K562 (cell line): ENCODE results near the gene ATP6V1G2. TPM values are rescaled to one million over a fixed set of nuclear protein-coding genes. Genes with fewer than 3 reads are reported as not detected.

Experiments
- BRCA1 ChIP-seq, 2 experiments: fragments of 450-650 bp in 1 of 2; sonication (generic) in 1 of 2; formaldehyde crosslinking in 1 of 2; IDR thresholded peaks; 2 replicates each; pipeline versions ENCODE4 v1.5.0 to v1.6.1; 2017 to 2020; ENCODE audit warnings: mild to moderate bottlenecking in 1 of 2, missing genetic modification reagents in 1 of 2
- CHD1 ChIP-seq: fragments of 200-600 bp; sonication (generic); IDR thresholded peaks from one replicate; pipeline ENCODE4 v1.6.1; 2012; ENCODE audit warnings: mild to moderate bottlenecking, moderate library complexity, low read length, inconsistent platforms
- HMGN3 ChIP-seq: IDR thresholded peaks from 2 replicates; pipeline ENCODE4 v1.6.1; 2011; ENCODE audit warnings: borderline replicate concordance, low read depth, mild to moderate bottlenecking, mixed read lengths, low read length; ENCODE audit not compliant: insufficient read length; ENCODE audit errors: extremely low read depth
- HNRNPH1 ChIP-seq: fragments of 200-400 bp; formaldehyde crosslinking; optimal IDR thresholded peaks from 2 replicates; pipeline ENCODE3; 2017; ENCODE audit warnings: low read depth, mild to moderate bottlenecking, low read length, moderate library complexity
- KLF10 ChIP-seq: fragments of 250-450 bp; sonication (Bioruptor Pico); IDR thresholded peaks from 2 replicates; pipeline ENCODE4 v1.6.1; 2021; ENCODE audit warnings: matching md5 sums
- MCM2 ChIP-seq: fragments of 450-650 bp; IDR thresholded peaks from 2 replicates; pipeline ENCODE4 v1.6.1; 2017; ENCODE audit warnings: low read depth, mild to moderate bottlenecking
- MYC ChIP-seq, 2 experiments: fragments of 250-450 bp in 1 of 2; sonication (Bioruptor Pico) in 1 of 2; IDR thresholded peaks; 2 replicates each; pipeline versions ENCODE4 v1.5.1 to v1.6.1; 2012 to 2021; ENCODE audit warnings: low read depth in 2 of 2, borderline replicate concordance in 1 of 2, improper control_type of control experiment in 1 of 2, low read length in 1 of 2, mild to moderate bottlenecking in 1 of 2, moderate library complexity in 1 of 2
- THRA ChIP-seq: fragments of 450-650 bp; IDR thresholded peaks from 2 replicates; pipeline ENCODE4 v1.6.1; 2017; ENCODE audit warnings: mild to moderate bottlenecking, moderate library complexity
- ZFP1 ChIP-seq: fragments of 450-650 bp; formaldehyde crosslinking; IDR thresholded peaks from 2 replicates; pipeline ENCODE4 v1.4.0; 2020; ENCODE audit warnings: mild to moderate bottlenecking, mixed read lengths
- ZNF224 ChIP-seq: sonication (generic); formaldehyde crosslinking; IDR thresholded peaks from 2 replicates; pipeline ENCODE4 v1.8.0; 2022; ENCODE audit warnings: mild to moderate bottlenecking, missing genetic modification reagents
- ZNF436 ChIP-seq: fragments of 250-450, 450-650 bp; sonication (Bioruptor Pico); formaldehyde crosslinking; IDR thresholded peaks from 2 replicates; pipeline ENCODE4 v1.7.0; 2020; ENCODE audit warnings: mild to moderate bottlenecking
- ZNF561 ChIP-seq: fragments of 450-650 bp; formaldehyde crosslinking; conservative IDR thresholded peaks from 2 replicates; pipeline ENCODE4 v1.4.0; 2020; ENCODE audit warnings: mild to moderate bottlenecking, moderate library complexity
- polyA plus RNA-seq, 8 experiments: library from polyadenylated mRNA; depleted of rRNA in 4 of 8; stranded (reverse) in 5 of 8; unstranded in 3 of 8; fragments of >200 nt; fragmentation: Nextera tagmentation in 2 of 8; fragmentation: Illumina TruSeq in 1 of 8; extraction: Ambion mirVana in 2 of 8; extraction: Trizol in 1 of 8; gene quantifications; 2 replicates each; pipeline versions ENCODE4 v1.2.1 to v1.2.3, GENCODE V29; 2011 to 2014; ENCODE audit warnings: inconsistent platforms in 1 of 8, missing spikeins in 1 of 8
- total RNA-seq, 7 experiments: library from RNA; depleted of rRNA in 6 of 7; stranded (reverse); fragments of >200 nt in 6 of 7; fragmentation: Illumina TruSeq in 2 of 7; extraction: Trizol in 2 of 7; gene quantifications; 2 replicates each; pipeline versions ENCODE4 v1.2.1 to v1.2.3, GENCODE V29; 2011 to 2021; ENCODE audit warnings: low replicate concordance in 1 of 7
- TF ChIP-seq, protein P1 (sequence below): sonication (generic); formaldehyde crosslinking; IDR thresholded peaks from 2 replicates; pipeline ENCODE4 v1.8.0; 2023; ENCODE audit warnings: mild to moderate bottlenecking, missing genetic modification reagents
- TF ChIP-seq, protein P2 (sequence below): fragments of 250-450 bp; sonication (Bioruptor Pico); IDR thresholded peaks from 2 replicates; pipeline ENCODE4 v1.4.0; 2020; ENCODE audit warnings: borderline replicate concordance
- TF ChIP-seq, protein P3 (sequence below): fragments of 450-650 bp; formaldehyde crosslinking; IDR thresholded peaks from 2 replicates; pipeline ENCODE4 v1.4.0; 2022; ENCODE audit warnings: mild to moderate bottlenecking, moderate library complexity
- TF ChIP-seq, protein P4 (sequence below): fragments of 450-650 bp; conservative IDR thresholded peaks from 2 replicates; pipeline ENCODE4 v1.6.1; 2016; ENCODE audit warnings: missing genetic modification characterization, low read depth, mild to moderate bottlenecking, missing compliant biosample characterization, moderate library complexity

The ATP6V1G2 gene
- total and polyA plus RNA-seq, 9 of the 15 experiments (the other 6 are each of a cell fraction or from before 2014, with no cell fraction given) = 0.14 to 1.5 (median 0.33) TPM

DNA sequence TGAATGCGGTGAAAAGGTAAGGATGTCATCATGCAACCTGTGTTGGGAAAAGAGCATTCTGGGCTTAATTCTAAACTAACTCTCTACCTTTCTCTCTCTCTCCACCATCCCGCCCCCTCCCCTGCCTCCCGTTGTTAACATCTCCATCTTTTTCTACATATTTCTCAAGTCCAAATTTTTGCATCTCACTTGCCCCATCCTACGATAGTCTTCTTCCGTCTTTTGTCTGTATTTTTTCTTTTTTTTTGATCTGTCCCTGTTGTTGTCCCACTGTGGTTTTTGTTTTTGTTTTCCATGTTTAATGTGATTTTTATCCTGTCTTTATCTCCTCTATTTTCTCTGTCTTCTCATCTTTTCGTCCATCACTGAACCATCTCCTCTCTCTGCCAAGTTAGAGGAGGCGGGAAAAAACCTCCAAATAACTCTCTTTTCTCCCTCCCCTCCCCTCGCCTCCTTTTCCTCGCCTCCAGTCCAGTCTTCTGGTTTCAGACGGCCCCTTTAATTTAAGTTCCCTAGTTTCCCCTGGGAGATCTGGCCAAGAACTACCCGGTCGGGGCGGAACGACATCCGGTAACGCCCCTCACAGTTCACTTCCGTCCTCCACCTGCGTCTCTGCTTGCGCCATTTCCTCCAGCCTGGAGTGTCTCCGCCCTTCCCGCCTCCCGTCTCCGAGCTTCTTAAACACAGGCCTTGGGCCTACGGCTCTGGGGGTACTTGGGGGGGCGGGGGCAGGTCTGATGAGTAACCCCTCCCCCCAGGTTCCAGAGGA lies 734 bp upstream of the ATP6V1G2 start, which contains the start of gene NFKBIL1 (continued):
- TF ChIP-seq, protein P1, sequence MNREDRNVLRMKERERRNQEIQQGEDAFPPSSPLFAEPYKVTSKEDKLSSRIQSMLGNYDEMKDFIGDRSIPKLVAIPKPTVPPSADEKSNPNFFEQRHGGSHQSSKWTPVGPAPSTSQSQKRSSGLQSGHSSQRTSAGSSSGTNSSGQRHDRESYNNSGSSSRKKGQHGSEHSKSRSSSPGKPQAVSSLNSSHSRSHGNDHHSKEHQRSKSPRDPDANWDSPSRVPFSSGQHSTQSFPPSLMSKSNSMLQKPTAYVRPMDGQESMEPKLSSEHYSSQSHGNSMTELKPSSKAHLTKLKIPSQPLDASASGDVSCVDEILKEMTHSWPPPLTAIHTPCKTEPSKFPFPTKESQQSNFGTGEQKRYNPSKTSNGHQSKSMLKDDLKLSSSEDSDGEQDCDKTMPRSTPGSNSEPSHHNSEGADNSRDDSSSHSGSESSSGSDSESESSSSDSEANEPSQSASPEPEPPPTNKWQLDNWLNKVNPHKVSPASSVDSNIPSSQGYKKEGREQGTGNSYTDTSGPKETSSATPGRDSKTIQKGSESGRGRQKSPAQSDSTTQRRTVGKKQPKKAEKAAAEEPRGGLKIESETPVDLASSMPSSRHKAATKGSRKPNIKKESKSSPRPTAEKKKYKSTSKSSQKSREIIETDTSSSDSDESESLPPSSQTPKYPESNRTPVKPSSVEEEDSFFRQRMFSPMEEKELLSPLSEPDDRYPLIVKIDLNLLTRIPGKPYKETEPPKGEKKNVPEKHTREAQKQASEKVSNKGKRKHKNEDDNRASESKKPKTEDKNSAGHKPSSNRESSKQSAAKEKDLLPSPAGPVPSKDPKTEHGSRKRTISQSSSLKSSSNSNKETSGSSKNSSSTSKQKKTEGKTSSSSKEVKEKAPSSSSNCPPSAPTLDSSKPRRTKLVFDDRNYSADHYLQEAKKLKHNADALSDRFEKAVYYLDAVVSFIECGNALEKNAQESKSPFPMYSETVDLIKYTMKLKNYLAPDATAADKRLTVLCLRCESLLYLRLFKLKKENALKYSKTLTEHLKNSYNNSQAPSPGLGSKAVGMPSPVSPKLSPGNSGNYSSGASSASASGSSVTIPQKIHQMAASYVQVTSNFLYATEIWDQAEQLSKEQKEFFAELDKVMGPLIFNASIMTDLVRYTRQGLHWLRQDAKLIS (CRISPR knock-in tag) = 0 out of 2 replicates have a peak, but pooled peaks have one; percentile 74
- TF ChIP-seq HNRNPH1 (no peak), ZNF436 (CRISPR knock-in tag) (no peak), HMGN3 (no peak), MYC (IDR thresholded peaks at IDR 0.05; ENCODE audit: low read depth, low read length) (peak; percentile 93), MYC (CRISPR knock-in tag; IDR thresholded peaks at IDR 0.05; ENCODE audit: borderline replicate concordance, low read depth) (no peak), BRCA1 (IDR thresholded peaks at IDR 0.05) (no peak), BRCA1 (CRISPR knock-in tag; IDR thresholded peaks at IDR 0.05) (no peak), ZNF561 (CRISPR knock-in tag) (no peak), ZFP1 (CRISPR knock-in tag) (no peak), ZNF224 (CRISPR knock-in tag) (no peak), KLF10 (CRISPR knock-in tag) (no peak), CHD1 (no peak), MCM2 (no peak), THRA (no peak)
- TF ChIP-seq, protein P2, sequence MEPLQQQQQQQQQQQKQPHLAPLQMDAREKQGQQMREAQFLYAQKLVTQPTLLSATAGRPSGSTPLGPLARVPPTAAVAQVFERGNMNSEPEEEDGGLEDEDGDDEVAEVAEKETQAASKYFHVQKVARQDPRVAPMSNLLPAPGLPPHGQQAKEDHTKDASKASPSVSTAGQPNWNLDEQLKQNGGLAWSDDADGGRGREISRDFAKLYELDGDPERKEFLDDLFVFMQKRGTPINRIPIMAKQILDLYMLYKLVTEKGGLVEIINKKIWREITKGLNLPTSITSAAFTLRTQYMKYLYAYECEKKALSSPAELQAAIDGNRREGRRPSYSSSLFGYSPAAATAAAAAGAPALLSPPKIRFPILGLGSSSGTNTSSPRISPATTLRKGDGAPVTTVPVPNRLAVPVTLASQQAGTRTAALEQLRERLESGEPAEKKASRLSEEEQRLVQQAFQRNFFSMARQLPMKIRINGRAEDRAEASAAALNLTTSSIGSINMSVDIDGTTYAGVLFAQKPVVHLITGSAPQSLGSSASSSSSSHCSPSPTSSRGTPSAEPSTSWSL (CRISPR knock-in tag) = no peak
- TF ChIP-seq, protein P3, sequence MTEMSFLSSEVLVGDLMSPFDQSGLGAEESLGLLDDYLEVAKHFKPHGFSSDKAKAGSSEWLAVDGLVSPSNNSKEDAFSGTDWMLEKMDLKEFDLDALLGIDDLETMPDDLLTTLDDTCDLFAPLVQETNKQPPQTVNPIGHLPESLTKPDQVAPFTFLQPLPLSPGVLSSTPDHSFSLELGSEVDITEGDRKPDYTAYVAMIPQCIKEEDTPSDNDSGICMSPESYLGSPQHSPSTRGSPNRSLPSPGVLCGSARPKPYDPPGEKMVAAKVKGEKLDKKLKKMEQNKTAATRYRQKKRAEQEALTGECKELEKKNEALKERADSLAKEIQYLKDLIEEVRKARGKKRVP (CRISPR knock-in tag) = peak; percentile 60; the same call in 1 of the 2 replicates
- TF ChIP-seq, protein P4, sequence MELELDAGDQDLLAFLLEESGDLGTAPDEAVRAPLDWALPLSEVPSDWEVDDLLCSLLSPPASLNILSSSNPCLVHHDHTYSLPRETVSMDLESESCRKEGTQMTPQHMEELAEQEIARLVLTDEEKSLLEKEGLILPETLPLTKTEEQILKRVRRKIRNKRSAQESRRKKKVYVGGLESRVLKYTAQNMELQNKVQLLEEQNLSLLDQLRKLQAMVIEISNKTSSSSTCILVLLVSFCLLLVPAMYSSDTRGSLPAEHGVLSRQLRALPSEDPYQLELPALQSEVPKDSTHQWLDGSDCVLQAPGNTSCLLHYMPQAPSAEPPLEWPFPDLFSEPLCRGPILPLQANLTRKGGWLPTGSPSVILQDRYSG = no peak
